Panc1 (cell line): ENCODE measurements around the gene QRFP. TPM values are rescaled to one million over a fixed set of nuclear protein-coding genes. Genes with fewer than 3 reads are reported as not detected.

ENCODE experiments used
- ATAC-seq: fragments of 200-7000 bp; cut with Tn5 transposase; 2 replicates; pipeline ENCODE4 v1.9.1; 2020; ENCODE audit warnings: mild to moderate bottlenecking, moderate library complexity
- BruUV-seq: library from RNA; stranded (reverse); fragments of 400-500 nt; replicated peaks from 2 replicates; lab custom pipeline; 2021; lab: Mats Ljungman, UMichigan
- CTCF ChIA-PET: fragments of 300-600 bp; sonication (Branson Sonifier 250); formaldehyde crosslinking; loops from one replicate; lab custom pipeline; 2022; ENCODE audit warnings: antibody characterized with exemption; lab: Charles Lee
- POLR2A ChIA-PET: fragments of 300-600 bp; sonication (Branson Sonifier 250); formaldehyde crosslinking; loops from one replicate; lab custom pipeline; 2022; ENCODE audit warnings: antibody characterized with exemption; lab: Charles Lee
- DNase-seq: peaks from one replicate; pipeline ENCODE4 v3.0.0-alpha.2; 2010; ENCODE audit warnings: low read depth, low spot score
- H3K27ac ChIP-seq: 2 replicates; pipeline ENCODE4 v1.5.1; 2011; ENCODE audit warnings: mild to moderate bottlenecking, low read length, inconsistent platforms
- H3K27me3 ChIP-seq: fragments of 200-500 bp; sonication (Bioruptor generic); 2 replicates; pipeline ENCODE4 v1.6.0; 2014; ENCODE audit warnings: low read length, inconsistent platforms; ENCODE audit not compliant: control insufficient read depth, insufficient read depth
- H3K36me3 ChIP-seq: fragments of 200-500 bp; sonication (Bioruptor generic); 2 replicates; pipeline ENCODE4 v1.5.1; 2014; ENCODE audit warnings: inconsistent platforms, mild to moderate bottlenecking, low read length, moderate library complexity; ENCODE audit not compliant: control insufficient read depth, insufficient read depth
- H3K4me1 ChIP-seq: 2 replicates; pipeline ENCODE4 v1.5.1; 2011; ENCODE audit warnings: inconsistent platforms, mild to moderate bottlenecking, low read length, moderate library complexity; ENCODE audit not compliant: control insufficient read depth, insufficient read depth
- H3K4me3 ChIP-seq, 2 experiments: 2 replicates each; pipeline ENCODE4 v1.5.1; 2011 to 2012; ENCODE audit warnings: low read depth in 2 of 2, low read length in 2 of 2, mild to moderate bottlenecking in 2 of 2, inconsistent platforms in 1 of 2, moderate library complexity in 1 of 2
- H3K9me3 ChIP-seq: fragments of 200-500 bp; sonication (Bioruptor generic); 2 replicates; pipeline ENCODE4 v1.5.1; 2014; ENCODE audit warnings: low read depth, mild to moderate bottlenecking, inconsistent platforms, low read length, moderate library complexity; ENCODE audit not compliant: control insufficient read depth, insufficient read depth
- CTCF ChIP-seq: fragments of 450-650 bp; IDR thresholded peaks from 2 replicates; pipeline ENCODE4 v1.5.1; 2017; ENCODE audit warnings: mild to moderate bottlenecking
- POLR2AphosphoS5 ChIP-seq: IDR thresholded peaks from 2 replicates; pipeline ENCODE4 v1.6.1; 2012; ENCODE audit warnings: mild to moderate bottlenecking, low read depth, low read length, moderate library complexity
- REST ChIP-seq, 2 experiments: IDR thresholded peaks; 2 replicates each; pipeline ENCODE4 v1.6.1; 2011 to 2012; ENCODE audit warnings: low read depth in 2 of 2, control low read depth in 1 of 2, low read length in 1 of 2, mild to moderate bottlenecking in 1 of 2, moderate library complexity in 1 of 2; ENCODE audit not compliant: insufficient read depth in 1 of 2
- SIN3A ChIP-seq: IDR thresholded peaks from 2 replicates; pipeline ENCODE4 v1.6.1; 2012; ENCODE audit warnings: low read depth, mild to moderate bottlenecking, low read length, moderate library complexity, borderline replicate concordance; ENCODE audit not compliant: insufficient read depth
- TCF7L2 ChIP-seq: IDR thresholded peaks from 2 replicates; pipeline ENCODE4 v1.6.1; 2011; ENCODE audit warnings: mild to moderate bottlenecking, low read depth, low read length, inconsistent platforms
- in situ Hi-C: cut with HindIII; loops from 2 replicates; pipeline ENCODE4 v1.10.0; 2016; ENCODE audit warnings: low sequenced_read_pairs, low pct_unique_long_range_greater_than_20kb
- intact Hi-C: fragments of 100-400 bp; cut with micrococcal nuclease; formaldehyde crosslinking; loops from one replicate; pipeline ENCODE4 v1.10.0; 2022; ENCODE audit not compliant: unreplicated experiment
- total RNA-seq: library from RNA; stranded (reverse); gene quantifications from one replicate; pipeline ENCODE4 v1.2.1, GENCODE V29; 2021; ENCODE audit not compliant: unreplicated experiment

The QRFP gene
- total RNA-seq, 1 experiment from 2014 or later, result not detected

DNA sequence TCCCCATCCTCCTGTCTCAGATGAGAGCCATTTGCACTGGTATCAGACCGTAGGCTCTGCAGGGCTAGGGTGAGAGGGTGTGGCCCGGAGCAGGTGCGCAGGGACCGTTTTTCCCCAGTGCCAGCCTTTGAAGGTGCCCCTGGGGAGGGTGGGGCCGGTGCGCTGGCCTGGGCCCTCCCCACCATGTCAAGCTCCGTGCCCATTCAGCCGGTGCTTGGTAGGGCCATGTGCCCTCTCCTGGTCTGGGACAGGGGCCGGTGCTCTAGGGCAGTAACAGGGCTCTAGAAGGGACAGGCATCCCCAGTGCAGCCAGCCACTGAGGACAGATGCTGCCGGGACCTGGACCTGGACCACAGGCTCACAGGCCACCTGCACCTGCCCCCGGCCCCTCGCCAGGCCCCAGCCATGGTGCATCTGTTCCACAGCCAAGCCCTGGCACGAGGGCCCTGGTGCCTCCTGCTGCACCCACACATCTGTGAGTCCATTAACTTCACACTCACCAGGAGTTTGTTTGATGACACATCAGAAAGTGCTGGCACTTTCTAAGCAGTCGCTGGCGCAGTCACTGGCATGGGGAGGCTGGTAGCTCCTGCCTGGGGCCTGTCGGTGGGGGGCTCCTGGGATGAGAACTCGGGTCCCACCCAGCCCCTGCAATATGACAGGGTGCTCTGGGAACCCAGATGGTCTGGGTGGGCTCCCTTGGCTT lies 5.0 kb upstream of the QRFP start:
- CTCF ChIA-PET, result no interaction called here
- no TSS peak for BruUV-seq
- no peak for TF ChIP-seq SIN3A
- TF ChIP-seq POLR2AphosphoS5, result no peak
- no peak for TF ChIP-seq CTCF
- no peak for TF ChIP-seq REST (IDR thresholded peaks at IDR 0.05; ENCODE audit: insufficient read depth in 1 of 2, low read depth in 2 of 2, low read length in 1 of 2)
- TF ChIP-seq TCF7L2, result no peak
- no peak for DNase-seq
- Histone ChIP-seq H3K27me3 (no peaks in the 10 kb centered on the region), H3K4me3 (no peak overlapping the region), H3K9me3 (no peaks in the 10 kb centered on the region), H3K4me1 (no peaks in the 10 kb centered on the region), H3K27ac (no peak overlapping the region), H3K36me3 (no peaks in the 10 kb centered on the region)
- POLR2A ChIA-PET, result no interaction called here
- ATAC-seq, result no peak
- in situ Hi-C loops (no loop called here), intact Hi-C loops (no loop called here)

DNA sequence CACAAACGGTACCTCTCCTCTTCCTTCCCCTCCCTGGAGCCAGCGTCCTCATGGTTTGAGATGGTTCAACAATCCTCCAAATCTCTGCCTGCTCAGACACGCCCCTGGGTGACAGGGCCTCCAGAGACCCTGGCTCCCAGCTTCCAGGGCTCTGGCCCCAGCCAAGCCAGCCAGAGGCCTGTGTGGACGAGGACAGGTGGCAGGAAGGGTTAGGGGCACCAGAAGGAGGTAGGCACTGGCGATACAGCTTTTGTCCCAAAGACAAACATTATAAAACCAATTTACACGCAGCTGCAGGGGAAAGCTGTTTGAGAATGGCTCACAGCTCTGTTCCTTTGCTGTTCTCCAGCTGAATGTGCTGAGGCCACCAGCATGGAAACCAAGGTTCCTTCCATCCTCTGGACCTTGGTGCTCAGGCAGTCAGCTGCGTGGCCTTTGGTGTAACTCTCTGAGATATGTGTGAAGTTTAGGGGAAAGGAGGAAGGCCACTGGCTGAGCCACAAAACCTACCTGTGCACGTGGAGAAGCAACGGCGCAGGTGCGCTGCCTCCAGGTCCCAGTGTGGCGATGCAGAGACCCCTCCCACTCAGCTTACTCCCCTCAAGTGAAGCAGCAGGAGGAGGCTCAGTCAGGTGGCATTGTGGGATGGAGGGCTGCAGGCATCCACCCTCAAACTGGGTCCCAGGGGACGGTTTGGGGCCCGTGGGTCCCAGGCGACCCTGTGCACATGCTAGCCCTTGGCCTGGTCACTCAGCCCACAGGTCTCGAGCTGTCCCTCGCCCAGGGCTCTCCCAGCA lies 4.3 kb upstream of the QRFP start:
- no peak for TF ChIP-seq TCF7L2
- TF ChIP-seq CTCF, result no peak
- no peak for TF ChIP-seq SIN3A
- TF ChIP-seq POLR2AphosphoS5, result no peak
- TF ChIP-seq REST (IDR thresholded peaks at IDR 0.05; ENCODE audit: insufficient read depth in 1 of 2, low read depth in 2 of 2, low read length in 1 of 2), result no peak
- H3K36me3 ChIP-seq, result no peaks in the 10 kb centered on the region
- ATAC-seq, result no peak
- no peak overlapping the region for H3K27ac ChIP-seq
- no peaks in the 10 kb centered on the region for H3K9me3 ChIP-seq
- H3K27me3 ChIP-seq, result no peaks in the 10 kb centered on the region
- no peak for DNase-seq
- no peak overlapping the region for H3K4me3 ChIP-seq
- no TSS peak for BruUV-seq
- in situ Hi-C loops, result no loop called here
- intact Hi-C loops, result no loop called here
- POLR2A ChIA-PET, result no interaction called here
- CTCF ChIA-PET, result no interaction called here
- H3K4me1 ChIP-seq, result no peaks in the 10 kb centered on the region
